CD14-positive monocyte (primary cell): ENCODE measurements around the gene CD2BP2. TPM values are rescaled to one million over a fixed set of nuclear protein-coding genes. Genes with fewer than 3 reads are reported as not detected.

Experiments
- DNase-seq, 3 donors: peaks; one replicate each; pipeline ENCODE4 v3.0.0-alpha.2; 2011 to 2022
- H2AFZ ChIP-seq: 2 replicates; pipeline ENCODE4 v1.6.0; 2012; ENCODE audit warnings: mild to moderate bottlenecking, low read depth, low read length, inconsistent platforms; ENCODE audit not compliant: insufficient read depth, poor library complexity, severe bottlenecking
- H3K27ac ChIP-seq, 2 donors: 1 replicate in 1 of 2; 2 replicates in 1 of 2; pipeline ENCODE4 v1.5.1; 2012 to 2013; ENCODE audit warnings: low read length in 2 of 2, control low read depth in 1 of 2, inconsistent platforms in 1 of 2, low read depth in 1 of 2, mild to moderate bottlenecking in 1 of 2
- H3K27me3 ChIP-seq, 2 donors: one replicate each; pipeline versions ENCODE4 v1.6.0 to v1.6.1; 2011 to 2013; ENCODE audit warnings: low read length in 2 of 2; ENCODE audit not compliant: control insufficient read depth in 2 of 2, insufficient read depth in 2 of 2
- H3K36me3 ChIP-seq, 2 donors: replicated peaks in 1 of 2; 1 replicate in 1 of 2; 2 replicates in 1 of 2; pipeline versions ENCODE4 v1.5.1 to v1.6.1; 2012 to 2013; ENCODE audit warnings: low read length in 2 of 2, control low read depth in 1 of 2, inconsistent platforms in 1 of 2, mild to moderate bottlenecking in 1 of 2; ENCODE audit not compliant: insufficient read depth in 2 of 2, control insufficient read depth in 1 of 2
- H3K4me1 ChIP-seq, 2 donors: 1 replicate in 1 of 2; 2 replicates in 1 of 2; pipeline versions ENCODE4 v1.5.1 to v1.6.1; 2012 to 2013; ENCODE audit warnings: low read length in 2 of 2, control low read depth in 1 of 2, inconsistent platforms in 1 of 2, mild to moderate bottlenecking in 1 of 2, moderate library complexity in 1 of 2; ENCODE audit not compliant: insufficient read depth in 2 of 2, control insufficient read depth in 1 of 2
- H3K4me2 ChIP-seq: replicated peaks from 2 replicates; pipeline ENCODE3; 2012; ENCODE audit warnings: low read length, moderate library complexity, mild to moderate bottlenecking; ENCODE audit not compliant: poor library complexity, severe bottlenecking; ENCODE audit errors: extremely low read depth
- H3K4me3 ChIP-seq, 3 experiments: fragments of 200-600 bp in 1 of 3; sonication (generic) in 1 of 3; replicated peaks in 1 of 3; 1 replicate in 2 of 3; 2 replicates in 1 of 3; pipeline ENCODE4 v1.5.1; 2011 to 2013; ENCODE audit warnings: low read length in 3 of 3, mild to moderate bottlenecking in 3 of 3, control low read depth in 2 of 3, low read depth in 2 of 3, inconsistent platforms in 1 of 3, moderate library complexity in 1 of 3
- H3K79me2 ChIP-seq: 2 replicates; pipeline ENCODE4 v1.6.0; 2012; ENCODE audit warnings: mild to moderate bottlenecking, control low read depth, inconsistent platforms, low read length, moderate library complexity; ENCODE audit not compliant: insufficient read depth
- H3K9ac ChIP-seq: 2 replicates; pipeline ENCODE4 v1.6.0; 2017; ENCODE audit warnings: low read length, mild to moderate bottlenecking; ENCODE audit not compliant: insufficient read depth, poor library complexity, severe bottlenecking
- H3K9me3 ChIP-seq, 2 donors: replicated peaks in 1 of 2; 1 replicate in 1 of 2; 2 replicates in 1 of 2; pipeline versions ENCODE4 v1.5.1 to v1.6.1; 2012 to 2013; ENCODE audit warnings: low read length in 2 of 2, control low read depth in 1 of 2; ENCODE audit not compliant: control insufficient read depth in 1 of 2, insufficient read depth in 1 of 2
- H4K20me1 ChIP-seq: 2 replicates; pipeline ENCODE4 v1.6.0; 2012; ENCODE audit warnings: mild to moderate bottlenecking, low read length, control low read depth, moderate library complexity; ENCODE audit not compliant: insufficient read depth
- H3K27ac Mint-ChIP-seq, 7 donors: one replicate each; pipeline ENCODE4 v1.8.0; 2020; ENCODE audit warnings: mild to moderate bottlenecking in 7 of 7, mixed read lengths in 7 of 7, moderate library complexity in 6 of 7, inconsistent platforms in 2 of 7
- H3K27me3 Mint-ChIP-seq, 3 donors: one replicate each; pipeline ENCODE4 v1.8.0; 2021 to 2022; ENCODE audit warnings: low read depth in 3 of 3, mild to moderate bottlenecking in 3 of 3, mixed read lengths in 3 of 3, moderate library complexity in 3 of 3, inconsistent platforms in 1 of 3
- H3K36me3 Mint-ChIP-seq, 2 donors: one replicate each; pipeline ENCODE4 v1.8.0; 2020; ENCODE audit warnings: mixed read lengths in 2 of 2, inconsistent platforms in 1 of 2, mild to moderate bottlenecking in 1 of 2
- H3K4me1 Mint-ChIP-seq: one replicate; pipeline ENCODE4 v1.8.0; 2020; ENCODE audit warnings: mild to moderate bottlenecking, mixed read lengths
- H3K4me3 Mint-ChIP-seq, 2 donors: one replicate each; pipeline ENCODE4 v1.8.0; 2020; ENCODE audit warnings: mild to moderate bottlenecking in 2 of 2, mixed read lengths in 2 of 2, moderate library complexity in 1 of 2
- H3K9me3 Mint-ChIP-seq, 7 donors: one replicate each; pipeline ENCODE4 v1.8.0; 2020 to 2022; ENCODE audit warnings: mixed read lengths in 7 of 7, mild to moderate bottlenecking in 6 of 7, moderate library complexity in 6 of 7, inconsistent platforms in 2 of 7
- WGBS: methylation state at CpG from one replicate; pipeline ENCODE4 v1.1.5; 2013; ENCODE audit warnings: missing lambda C conversion rate; ENCODE audit not compliant: insufficient coverage; 5-methylcytosine and 5-hydroxymethylcytosine counted together
- intact Hi-C, 2 donors: fragments of 100-400 bp; cut with micrococcal nuclease; formaldehyde crosslinking; loops; one replicate each; pipeline versions ENCODE4 v1.15.0 to v1.15.1; 2023
- polyA plus RNA-seq, 3 donors: library from polyadenylated mRNA; depleted of rRNA in 1 of 3; unstranded in 2 of 3; stranded (reverse) in 1 of 3; fragments of 300-500 nt in 2 of 3; fragments of >200 nt in 1 of 3; fragmentation: Illumina TruSeq in 2 of 3; gene quantifications; 1 replicate in 2 of 3; 2 replicates in 1 of 3; pipeline ENCODE4 v1.2.3, GENCODE V29; 2012 to 2021
- TF ChIP-seq, protein P1 (sequence below): fragments of 200-600 bp; IDR thresholded peaks from one replicate; pipeline ENCODE4 v1.8.0; 2022; ENCODE audit warnings: antibody characterized with exemption, mild to moderate bottlenecking

The CD2BP2 gene
- polyA plus RNA-seq, 3 donors = 23.9 to 31.8 (median 31.0) TPM

DNA sequence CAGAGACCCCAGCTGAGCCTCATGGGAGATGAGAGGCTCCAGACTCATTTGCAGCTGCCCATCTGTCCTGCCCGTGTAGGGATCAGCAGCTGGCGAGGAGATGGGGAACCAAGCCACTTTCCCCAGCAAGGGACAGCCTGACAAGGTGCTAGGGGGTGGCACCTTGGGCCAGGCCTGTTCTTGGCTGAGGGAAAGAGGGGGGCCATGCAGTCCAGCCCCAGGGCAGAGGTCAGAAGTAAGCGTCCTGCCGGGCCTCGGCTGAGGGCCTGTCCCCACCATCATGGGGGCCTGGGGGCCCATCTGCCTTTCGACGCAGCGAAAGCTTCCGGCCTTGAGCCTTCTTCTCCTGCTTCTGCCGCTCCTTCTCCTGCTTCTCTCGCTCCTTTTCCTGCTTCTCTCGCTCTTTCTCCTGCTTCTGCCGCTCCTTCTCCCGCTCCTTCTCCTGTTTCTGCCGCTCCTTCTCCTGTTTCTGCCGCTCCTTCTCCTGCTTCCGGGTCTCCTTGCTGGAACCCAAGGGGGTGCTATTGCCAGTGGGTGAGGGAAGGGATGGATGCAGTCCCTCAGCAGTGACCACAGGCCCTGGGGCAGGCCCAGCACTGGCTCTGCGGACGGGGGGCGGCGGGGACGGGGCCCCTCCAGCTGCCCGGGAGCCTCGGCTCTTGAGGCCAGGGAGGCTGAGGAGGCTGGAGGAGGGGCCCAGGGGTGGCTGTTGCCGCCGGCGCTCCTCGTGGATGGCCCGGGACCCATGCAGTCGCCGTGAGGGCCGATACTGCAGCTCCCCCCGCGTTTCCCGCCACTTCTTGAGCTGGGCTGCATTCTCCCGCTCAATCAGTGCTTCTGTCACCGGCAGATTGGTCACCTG lies 2.8 kb upstream of the CD2BP2 start:
- peaks cover 75% of the 10 kb centered on the region for H3K79me2 ChIP-seq
- peaks cover 26 to 36% of the 10 kb centered on the region in 2 donors for H3K4me1 ChIP-seq
- no peak overlapping the region for H3K9ac ChIP-seq
- peaks cover 62 to 70% of the 10 kb centered on the region in 2 donors for H3K36me3 ChIP-seq
- H3K27ac ChIP-seq = peak overlapping the region in 1 of 2 donors; percentile 99
- Mint-ChIP-seq H3K27ac (peak overlapping the region in 5 of 7 donors; percentile 6 to 81 (median 14)), H3K4me1 (peaks cover 32% of the 10 kb centered on the region), H3K36me3 (peaks cover 55 to 70% of the 10 kb centered on the region in 2 donors), H3K4me3 (peak overlapping the region in 1 of 2 donors; percentile 13), H3K27me3 (peaks cover 0 to 1% (median 0%) of the 10 kb centered on the region in 3 donors), H3K9me3 (no peaks in the 10 kb centered on the region)
- no peaks in the 10 kb centered on the region for H3K27me3 ChIP-seq
- no peak for DNase-seq
- no peak overlapping the region for H3K4me2 ChIP-seq
- H4K20me1 ChIP-seq = peaks cover 79% of the 10 kb centered on the region
- no peak overlapping the region for H2AFZ ChIP-seq
- TF ChIP-seq, protein P1, sequence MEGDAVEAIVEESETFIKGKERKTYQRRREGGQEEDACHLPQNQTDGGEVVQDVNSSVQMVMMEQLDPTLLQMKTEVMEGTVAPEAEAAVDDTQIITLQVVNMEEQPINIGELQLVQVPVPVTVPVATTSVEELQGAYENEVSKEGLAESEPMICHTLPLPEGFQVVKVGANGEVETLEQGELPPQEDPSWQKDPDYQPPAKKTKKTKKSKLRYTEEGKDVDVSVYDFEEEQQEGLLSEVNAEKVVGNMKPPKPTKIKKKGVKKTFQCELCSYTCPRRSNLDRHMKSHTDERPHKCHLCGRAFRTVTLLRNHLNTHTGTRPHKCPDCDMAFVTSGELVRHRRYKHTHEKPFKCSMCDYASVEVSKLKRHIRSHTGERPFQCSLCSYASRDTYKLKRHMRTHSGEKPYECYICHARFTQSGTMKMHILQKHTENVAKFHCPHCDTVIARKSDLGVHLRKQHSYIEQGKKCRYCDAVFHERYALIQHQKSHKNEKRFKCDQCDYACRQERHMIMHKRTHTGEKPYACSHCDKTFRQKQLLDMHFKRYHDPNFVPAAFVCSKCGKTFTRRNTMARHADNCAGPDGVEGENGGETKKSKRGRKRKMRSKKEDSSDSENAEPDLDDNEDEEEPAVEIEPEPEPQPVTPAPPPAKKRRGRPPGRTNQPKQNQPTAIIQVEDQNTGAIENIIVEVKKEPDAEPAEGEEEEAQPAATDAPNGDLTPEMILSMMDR = no peak
- no peaks in the 10 kb centered on the region for H3K9me3 ChIP-seq
- no peak overlapping the region for H3K4me3 ChIP-seq
- WGBS = 92% methylated on average over 32 of the region's 37 CpGs
- intact Hi-C loops = loop anchor here in 1 of 2 donors (10.0 kb wide), 1 partner anchor 47 kb away; the partner anchor contains the start of gene ZNF771

DNA sequence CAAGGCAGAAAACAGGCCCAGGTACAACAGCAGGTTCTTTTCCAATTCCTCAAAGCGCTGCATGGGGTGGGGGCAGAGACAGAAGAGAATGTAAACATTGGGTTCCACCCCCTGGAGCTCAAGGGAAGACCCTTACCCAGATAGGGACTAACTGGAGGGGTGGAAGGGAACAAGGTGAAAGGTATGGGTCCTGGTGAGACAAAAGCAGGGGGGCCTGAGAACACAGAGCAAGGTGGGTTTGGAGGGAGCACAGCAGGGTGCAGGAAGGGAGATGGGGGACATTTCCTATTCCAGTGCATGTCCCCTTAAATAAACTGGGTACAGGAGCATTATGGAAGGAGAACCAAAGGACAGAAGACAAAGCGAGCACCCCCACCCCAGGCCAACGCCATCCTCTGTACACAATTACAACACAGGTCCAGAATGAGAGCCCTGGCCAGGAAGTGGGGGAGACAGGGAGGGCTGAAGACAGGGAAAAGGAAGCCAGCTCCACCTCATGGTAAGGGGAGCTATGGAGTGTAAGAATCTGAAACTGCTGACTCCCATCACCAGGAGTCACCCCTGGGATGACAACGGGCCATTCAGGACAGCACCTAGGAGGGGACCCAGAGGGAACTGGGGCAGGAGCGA lies 2.1 kb upstream of the CD2BP2 start:
- H3K27ac Mint-ChIP-seq = peak overlapping the region; percentile 52 to 88 (median 76)
- Histone ChIP-seq H3K36me3 (peaks cover 64 to 70% of the 10 kb centered on the region in 2 donors), H2AFZ (no peak overlapping the region), H3K4me1 (peaks cover 26 to 36% of the 10 kb centered on the region in 2 donors), H3K27me3 (no peaks in the 10 kb centered on the region), H3K4me2 (peak overlapping the region; percentile 100), H3K4me3 (peak overlapping the region in 1 of 3 experiments; percentile 100), H3K9ac (no peak overlapping the region), H3K79me2 (peaks cover 72% of the 10 kb centered on the region), H3K27ac (peak overlapping the region in 1 of 2 donors; percentile 99), H4K20me1 (peaks cover 79% of the 10 kb centered on the region), H3K9me3 (no peaks in the 10 kb centered on the region)
- TF ChIP-seq, protein P1 = no peak
- peaks cover 0 to 1% (median 0%) of the 10 kb centered on the region in 3 donors for H3K27me3 Mint-ChIP-seq
- intact Hi-C loops = loop anchor here in 1 of 2 donors (10.0 kb wide), 1 partner anchor 48 kb away; the partner anchor contains the start of gene ZNF771
- H3K4me1 Mint-ChIP-seq = peaks cover 32% of the 10 kb centered on the region
- H3K36me3 Mint-ChIP-seq = peaks cover 57 to 70% of the 10 kb centered on the region in 2 donors
- WGBS = 89% methylated on average over 1 of the region's 5 CpGs
- no peaks in the 10 kb centered on the region for H3K9me3 Mint-ChIP-seq
- H3K4me3 Mint-ChIP-seq = no peak overlapping the region
- DNase-seq = no peak
